CD4-positive, alpha-beta T cell treated with Interleukin-6 for 4 hours (primary cell): Measurements from ENCODE around the gene RASA1.
"Not testable (repeated sequence)": the region's sequence is repeated elsewhere in the genome, so short reads cannot be mapped to it uniquely, and the experiment has no call there.

Source experiments
- DNase-seq: peaks from one replicate; pipeline ENCODE4 v3.0.0-alpha.2; 2020; ENCODE audit warnings: mixed read lengths

The RASA1 gene

DNA sequence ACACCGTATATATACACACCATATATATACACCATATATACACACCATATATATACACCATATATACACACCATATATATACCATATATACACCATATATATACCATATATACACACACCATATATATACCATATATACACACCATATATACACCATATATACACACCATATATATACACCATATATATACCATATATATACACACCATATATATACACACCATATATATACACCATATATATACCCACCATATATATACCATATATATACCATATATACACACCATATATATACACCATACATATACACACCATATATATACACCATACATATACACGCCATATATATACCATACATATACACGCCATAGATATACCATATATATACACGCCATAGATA, 19.6 kb downstream of the RASA1 start:
- DNase-seq = not testable (repeated sequence)

DNA sequence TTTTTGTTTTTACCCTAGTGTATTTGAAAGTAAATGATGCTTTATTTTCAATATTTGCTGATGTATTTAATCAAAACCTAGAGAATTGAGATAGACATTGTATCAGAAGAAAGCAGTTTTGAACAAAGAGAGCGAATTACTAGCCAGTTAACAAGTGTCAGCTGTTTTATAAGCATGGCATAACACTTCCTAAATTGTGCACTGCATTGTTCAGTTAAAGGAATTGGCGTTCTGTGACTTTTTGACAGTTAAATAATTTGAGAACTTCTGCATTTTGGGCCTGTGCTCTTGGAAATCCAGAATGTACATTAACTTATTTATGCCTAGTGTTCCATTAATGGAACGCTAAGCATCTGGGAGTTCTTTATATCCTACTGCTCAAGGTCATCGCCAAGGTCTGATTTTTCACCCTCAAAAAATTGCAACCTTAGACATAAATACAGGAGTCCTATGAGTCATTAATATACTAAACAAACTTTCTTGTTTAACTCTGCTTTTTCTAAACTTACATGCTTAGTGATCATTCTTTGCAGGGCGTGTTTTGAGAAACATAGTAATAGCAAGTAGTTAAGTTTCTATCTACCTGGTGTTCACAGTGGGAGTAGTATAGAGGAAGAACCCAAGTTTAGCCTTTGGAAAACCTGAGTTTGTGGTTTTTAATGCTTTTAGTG, 31.1 kb downstream of the RASA1 start:
- DNase-seq = no peak

DNA sequence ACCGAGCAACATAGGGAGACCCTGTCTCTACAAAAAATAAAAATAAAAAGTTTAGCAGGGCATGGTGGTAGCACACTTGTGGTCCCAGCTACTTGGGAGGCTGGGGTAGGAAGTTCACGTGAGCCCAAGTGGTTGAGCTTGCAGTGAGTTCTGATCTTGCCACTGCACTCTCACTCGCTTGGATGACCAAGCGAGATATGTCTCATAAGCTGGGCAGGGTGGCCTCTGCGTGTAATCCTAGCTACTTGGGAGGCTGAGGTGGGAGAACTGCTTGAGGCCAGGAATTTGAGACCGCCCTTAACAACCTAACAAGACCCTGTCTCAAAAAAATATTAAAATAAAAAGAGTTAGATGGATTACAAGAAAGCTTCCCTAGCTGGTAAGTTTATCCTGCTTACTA, 32.5 kb downstream of the RASA1 start:
- DNase-seq = no peak

DNA sequence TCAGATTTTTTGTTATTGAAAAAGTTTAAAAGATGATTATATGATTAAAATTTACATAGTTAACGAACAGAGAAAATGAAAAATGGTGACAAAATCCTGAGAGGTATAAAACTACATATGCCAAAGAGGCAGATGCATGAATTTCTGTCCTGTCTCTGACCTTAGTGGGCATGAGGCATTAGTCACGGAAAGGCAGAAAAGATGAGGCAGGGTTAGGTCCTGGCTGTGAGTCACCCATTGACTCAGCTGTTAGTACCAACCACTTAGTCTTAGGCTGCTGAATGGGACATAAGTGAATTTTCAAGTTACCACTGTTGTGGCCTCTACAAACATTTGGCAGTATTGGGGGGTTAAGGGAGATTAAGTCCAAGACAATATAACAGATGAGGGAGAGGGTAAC, 33.1 kb downstream of the RASA1 start:
- peak; percentile 51 for DNase-seq

DNA sequence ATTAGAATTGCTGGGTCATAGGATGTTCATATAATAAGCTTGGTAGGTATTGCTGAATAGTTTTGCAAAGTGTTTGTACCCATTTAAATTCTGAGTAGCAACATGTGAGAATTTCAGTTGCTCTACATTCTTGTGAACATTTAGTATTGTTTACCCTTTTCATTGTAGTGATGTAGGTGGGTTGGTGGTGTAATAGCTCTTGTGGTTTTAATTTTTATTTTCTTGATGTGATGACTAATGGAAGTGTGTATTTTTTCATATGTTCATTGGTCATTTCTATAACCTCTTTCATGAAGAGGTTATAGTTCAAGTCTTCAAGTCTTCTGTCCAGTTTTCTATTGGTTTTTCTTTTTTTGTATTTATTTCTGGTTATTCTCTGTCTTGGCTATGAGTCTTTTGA, 34.4 kb downstream of the RASA1 start:
- no peak for DNase-seq

DNA sequence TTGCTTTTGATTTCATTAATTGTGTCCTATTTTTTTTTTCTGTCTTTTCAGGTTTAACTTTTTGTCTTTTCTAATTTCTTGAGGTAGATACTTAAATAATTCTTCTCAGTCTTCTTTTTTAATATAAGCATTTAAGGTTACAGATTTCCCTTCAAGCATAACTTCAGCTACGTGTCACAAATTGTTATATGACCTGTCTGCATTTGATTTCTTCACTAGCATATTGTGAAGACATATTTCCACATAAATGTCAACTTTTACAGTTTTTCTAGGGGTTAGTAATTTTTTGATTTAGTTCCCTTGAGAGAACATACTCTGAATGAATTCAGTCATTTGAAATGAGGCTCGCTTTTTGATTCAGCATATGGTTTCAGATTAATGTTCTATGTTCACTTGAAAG, 35.6 kb downstream of the RASA1 start:
- DNase-seq = no peak

DNA sequence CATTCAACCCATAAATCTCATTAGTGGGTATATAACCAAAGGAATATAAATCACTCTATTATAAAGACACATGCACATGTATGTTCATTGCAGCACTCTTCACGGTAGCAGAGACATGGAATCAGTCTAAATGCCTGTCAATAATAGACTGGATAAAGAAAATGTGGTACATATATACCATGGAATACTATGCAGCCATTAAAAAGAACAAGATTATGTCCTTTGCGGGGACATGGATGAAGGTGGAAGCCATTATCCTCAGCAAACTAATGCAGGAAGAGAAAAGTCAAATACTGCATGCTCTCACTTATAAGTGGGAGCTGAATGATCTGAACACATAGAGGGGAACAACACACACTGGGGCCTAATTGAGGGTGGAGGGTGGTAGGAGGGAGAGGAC, 38.4 kb downstream of the RASA1 start:
- not testable (repeated sequence) for DNase-seq

DNA sequence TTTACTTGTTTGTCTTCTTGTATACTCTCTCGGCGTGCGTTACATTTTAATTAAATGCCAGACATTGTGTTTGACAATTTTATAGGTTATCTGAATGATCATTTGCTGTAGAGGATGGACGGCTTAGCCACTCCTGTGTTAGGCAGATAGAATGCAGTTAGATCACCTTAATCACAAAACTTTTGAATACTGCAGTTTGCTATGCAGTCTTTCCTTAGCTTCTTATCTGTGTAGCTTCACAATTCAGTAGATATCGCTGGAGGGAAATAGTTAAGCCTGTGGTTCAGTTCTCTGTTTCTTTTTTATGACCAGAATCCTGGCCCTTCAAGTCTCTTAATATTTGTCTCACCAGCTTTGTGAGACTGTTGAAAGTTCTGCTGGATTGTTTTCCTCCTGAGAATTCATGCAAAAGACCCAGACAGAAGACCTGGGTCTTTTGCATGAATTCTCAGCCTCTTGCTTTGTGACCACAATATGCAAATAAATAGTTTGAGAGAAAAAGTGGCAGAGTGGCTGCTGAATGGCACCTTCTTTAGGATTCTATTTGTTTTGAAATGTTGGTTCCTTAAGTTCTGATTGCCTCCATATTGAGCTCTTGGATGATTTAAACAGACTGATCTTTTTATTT, 40.2 kb downstream of the RASA1 start:
- DNase-seq = no peak

DNA sequence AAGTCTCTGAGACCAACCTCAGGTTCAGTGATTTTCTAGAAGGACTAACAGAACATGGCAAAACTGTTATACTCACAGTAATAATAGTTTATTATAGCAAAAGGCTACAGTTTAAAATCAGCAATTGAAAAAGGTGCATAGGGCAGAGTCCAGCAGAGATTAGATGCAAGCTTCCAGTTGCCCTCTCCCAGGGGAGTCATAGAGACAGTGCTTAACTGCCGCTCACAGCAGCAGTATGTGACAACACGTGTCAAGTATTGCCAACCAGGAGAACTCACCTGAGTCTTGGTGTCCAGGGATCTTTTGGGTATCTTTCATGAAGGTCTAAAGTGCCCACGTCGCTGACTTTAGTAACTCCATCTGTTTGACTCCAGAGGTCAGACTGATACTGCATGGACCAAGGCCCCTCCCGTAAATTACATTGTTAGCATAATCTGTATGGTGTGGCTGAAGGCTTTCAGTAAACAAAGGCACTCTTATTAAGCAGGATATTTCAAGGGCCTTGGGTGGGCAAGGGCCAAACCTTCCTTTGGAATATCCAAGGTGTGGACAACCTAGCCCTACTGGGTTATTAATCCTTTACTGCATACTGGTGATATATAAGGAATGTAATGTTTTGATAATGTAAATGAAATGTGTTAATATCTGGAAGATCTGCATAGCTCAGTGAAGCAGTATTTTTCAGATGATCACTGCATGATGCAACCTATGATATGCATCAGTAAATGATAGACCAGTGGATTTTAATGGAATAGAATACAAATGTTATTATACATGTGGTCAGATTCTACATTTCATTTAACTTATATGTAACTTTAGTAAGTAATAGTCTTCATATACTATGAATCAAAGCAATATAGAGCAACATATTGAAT, 44.0 kb downstream of the RASA1 start:
- DNase-seq = no peak

DNA sequence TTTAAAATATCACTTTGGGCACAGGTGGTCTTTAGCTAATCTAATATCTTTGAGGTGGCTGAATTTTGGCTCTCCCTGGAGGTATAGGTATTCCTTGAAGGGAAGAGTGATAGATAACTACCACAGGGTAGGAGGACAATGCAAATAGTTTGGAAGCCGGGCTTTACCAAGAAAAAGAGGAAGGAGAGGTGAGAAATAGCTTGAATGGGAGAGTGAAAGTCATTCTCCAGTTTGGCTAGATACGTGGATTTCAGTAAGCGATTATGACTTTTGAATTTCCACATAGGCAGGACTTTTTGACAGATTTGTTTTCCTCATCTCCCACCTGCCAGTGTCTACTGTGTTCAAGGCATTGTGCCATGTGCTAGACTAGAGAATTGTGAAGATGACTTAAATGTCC, 45.5 kb downstream of the RASA1 start:
- no peak for DNase-seq

DNA sequence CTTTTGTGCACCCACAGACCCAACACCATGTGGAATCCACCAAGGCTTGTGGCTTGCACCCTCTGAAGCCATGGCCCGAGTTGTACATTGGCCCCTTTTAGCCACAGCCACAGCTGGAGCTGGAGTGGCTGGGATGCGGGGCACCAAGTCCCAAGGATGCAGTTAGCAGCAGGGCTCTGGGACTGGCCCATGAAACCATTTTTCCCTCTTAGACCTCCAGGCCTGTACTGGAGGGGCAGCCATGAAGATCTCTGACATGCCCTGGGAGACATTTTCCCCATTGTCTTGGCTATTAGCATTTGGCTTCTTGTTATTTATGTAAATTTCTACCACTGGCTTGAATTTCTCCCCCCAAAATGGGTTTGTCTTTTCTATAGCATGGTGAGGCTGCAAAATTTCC, 51.8 kb downstream of the RASA1 start:
- DNase-seq = no peak

DNA sequence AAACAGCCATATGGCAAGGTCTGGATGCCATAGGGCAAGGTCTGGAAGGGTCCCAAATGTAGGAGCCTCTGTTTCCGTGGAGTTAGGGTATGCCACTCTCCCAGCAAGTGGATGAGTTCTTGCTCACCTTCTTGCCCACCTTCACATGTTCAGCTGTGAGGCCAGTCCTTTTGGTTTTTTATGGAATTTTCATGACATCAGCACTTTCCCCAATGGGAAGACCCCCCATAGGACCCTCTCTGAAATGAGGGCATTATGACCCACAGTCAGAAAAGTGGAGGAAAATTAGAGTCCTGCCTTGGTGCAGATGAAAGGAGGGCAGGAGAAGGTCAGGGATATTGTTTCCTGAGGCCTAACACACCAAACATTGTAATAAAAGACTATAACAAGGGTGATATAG, 53.9 kb downstream of the RASA1 start:
- no peak for DNase-seq

DNA sequence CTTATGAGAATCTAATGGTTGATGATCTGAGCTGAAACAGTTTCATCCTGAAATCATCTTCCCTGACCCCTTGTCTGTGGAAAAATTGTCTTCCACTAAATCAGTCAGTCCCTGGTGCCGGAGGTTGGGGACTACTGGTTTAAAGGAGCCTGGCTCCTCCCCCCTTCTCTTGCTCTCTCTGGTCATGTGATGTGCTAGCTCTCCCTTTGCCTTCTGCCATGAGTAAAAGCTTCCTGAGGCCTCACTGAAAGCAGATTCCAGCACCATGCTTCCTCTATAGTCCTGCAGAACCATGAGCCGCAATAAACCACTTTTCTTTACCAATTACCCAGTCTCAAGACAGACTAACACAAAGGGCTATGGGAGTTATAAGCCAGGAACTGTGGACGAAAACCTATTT, 54.7 kb downstream of the RASA1 start:
- no peak for DNase-seq

DNA sequence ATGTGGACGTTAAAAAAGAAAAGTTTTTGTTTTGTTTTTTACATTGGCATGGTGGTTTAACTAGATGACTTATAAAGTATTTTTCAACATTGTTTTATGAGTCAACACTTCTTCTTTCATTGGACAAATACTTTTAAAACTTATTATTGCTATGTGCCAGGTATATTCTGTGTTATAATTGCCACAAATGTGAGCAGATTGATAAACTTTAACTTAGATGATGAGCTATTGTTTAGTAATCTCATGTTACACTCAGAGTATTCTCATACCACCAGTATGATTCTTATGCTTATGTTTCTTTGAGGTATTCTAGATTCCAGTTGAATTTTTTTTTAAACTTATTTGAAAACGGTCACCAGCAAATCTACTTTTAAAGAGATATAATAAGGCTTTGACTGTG, 60.3 kb downstream of the RASA1 start:
- DNase-seq = no peak

DNA sequence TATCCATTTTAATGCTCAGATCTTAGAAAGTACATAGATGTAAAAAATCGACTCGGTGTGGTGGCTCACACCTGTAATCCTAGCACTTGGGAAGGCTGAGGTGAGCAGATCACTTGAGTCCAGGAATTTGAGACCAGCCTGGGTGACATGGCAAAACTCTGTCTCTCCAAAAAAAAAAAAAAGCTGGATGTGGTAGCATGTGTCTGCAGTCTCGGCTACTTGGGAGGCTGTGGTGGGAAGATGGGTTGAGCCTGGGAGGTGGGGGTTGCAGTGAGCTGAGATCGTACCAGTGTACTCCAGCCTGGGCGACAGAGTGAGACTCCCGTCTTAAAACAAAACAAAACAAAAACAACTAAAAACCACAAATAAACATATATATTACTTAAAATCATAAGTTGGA, 61.4 kb downstream of the RASA1 start:
- DNase-seq = no peak

DNA sequence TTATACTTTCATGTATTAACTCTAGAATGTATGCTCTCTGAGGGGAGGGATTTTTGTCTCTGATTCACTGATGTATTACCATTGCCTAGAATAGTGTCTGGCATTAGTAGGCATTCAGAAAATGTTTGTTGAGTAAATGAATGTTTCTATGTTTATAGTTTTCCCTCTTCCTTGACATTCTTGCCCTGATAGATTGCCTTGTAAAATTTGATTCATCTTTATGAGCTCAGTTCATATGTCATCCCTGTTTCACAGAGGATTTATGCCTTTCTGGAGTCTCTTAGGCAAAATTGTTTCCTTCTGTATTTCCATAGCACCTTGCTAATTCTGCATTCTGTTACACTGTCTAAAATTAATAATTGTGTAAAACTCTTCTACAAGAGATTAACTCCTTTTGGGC, 72.3 kb downstream of the RASA1 start:
- DNase-seq = no peak

DNA sequence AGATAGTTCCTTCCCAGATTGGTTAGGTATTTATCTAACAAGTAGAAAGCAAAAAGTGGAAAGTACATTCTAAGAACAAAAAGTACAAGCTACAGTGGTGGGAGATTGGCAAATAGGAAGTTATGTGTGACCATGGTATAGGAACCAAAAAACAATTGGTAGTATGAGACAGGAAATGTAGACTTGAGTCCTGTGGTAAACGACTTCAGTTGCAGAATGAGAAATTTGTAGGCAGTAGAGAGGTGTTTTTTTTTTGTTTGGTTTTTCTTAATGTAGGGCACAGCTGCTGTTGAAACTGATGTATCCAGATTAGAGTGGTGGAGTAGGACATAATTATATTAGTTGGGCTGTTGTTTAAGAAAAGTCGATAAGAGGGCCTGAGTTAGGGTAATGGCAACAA, 73.0 kb downstream of the RASA1 start:
- DNase-seq = no peak

DNA sequence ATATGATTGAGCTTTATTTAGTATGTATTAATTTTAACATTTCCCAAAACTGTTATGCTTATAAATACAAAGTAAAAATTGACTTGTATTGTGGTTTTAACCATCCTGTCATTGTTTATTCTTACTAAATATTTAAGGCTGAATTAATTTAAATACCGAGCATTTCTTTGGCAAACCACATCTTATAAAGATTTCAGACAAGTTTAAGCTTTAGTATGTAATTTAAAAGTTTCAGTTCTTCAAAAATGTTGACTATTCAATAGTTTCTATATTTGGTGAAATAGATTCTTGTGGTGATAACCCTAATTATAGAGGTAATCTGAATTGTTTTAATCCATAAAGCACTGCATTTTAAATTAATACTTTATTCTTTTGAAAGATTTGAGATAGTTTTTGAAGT, 79.6 kb downstream of the RASA1 start:
- no peak for DNase-seq

DNA sequence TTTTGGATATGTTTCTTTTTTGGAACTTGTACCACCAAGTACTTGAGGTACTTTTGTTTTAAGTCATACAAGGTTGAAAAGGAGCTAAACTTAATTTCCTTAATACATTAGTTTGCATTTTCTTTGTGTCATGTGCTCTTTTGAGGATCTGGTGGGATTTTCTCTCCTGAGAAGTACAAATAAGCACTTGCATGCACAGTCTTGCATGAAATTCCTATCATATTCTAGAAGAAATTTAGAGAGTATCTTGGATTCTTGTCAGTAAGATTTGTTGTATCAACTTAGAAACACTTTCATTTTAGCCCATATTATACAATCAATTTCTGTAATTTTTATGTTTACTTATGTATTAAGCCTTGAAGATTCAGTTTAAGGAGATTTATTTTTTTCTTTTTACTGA, 80.2 kb downstream of the RASA1 start:
- DNase-seq = no peak

DNA sequence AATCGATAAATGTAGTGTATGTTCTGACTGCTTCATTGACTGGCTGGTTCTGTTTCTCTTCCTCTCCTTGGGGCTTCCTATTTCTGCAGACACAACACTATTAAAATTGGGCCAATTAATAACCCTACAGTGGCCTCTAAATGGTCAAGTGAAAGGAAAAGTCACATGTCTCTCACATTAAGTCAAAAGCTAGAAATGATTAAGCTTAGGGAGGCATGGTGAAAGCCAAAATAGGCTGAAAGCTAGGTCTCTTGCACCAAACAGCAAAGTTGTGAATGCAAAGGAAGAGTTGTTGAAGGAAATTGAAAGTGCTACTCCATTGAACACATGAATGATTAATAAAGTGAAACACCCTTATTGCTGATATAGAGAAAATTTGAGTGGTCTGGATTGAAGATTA, 86.8 kb downstream of the RASA1 start:
- DNase-seq = no peak

DNA sequence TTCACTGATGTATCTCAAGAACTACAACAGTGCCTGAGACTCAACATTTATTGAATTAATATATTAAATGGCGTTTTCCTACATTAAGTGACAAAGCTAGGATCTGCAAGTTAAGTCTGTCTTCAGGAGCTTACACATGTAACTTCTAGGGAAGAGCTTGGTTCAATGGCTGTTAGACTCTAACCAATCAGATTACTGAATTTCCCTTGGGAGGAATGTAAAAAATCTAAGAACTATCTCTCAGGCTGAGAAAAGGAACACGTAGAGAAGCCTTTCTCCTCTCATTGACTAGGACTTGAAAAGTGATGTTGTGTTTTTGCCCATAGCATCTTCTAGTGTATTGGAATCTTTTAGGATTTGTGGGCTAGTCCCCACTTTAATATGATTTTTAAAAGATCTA, 91.4 kb downstream of the RASA1 start:
- no peak for DNase-seq

DNA sequence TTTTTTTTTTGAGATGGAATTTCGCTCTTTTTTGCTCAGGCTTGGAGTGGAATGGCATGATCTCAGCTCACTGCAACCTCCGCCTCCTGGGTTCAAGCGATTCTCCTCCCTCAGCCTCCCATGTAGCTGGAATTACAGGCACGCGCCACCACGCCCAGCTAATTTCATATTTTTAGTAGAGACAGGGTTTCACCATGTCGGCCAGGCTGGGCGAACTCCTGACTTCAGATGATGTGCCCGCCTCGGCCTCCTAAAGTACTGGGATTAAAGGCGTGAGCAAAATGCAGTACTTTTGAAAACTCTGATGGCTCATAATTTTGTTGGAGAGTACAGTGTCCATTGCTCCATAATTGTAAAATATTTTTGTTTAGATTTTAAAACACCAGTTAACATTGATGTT, 92.4 kb downstream of the RASA1 start:
- no peak for DNase-seq

DNA sequence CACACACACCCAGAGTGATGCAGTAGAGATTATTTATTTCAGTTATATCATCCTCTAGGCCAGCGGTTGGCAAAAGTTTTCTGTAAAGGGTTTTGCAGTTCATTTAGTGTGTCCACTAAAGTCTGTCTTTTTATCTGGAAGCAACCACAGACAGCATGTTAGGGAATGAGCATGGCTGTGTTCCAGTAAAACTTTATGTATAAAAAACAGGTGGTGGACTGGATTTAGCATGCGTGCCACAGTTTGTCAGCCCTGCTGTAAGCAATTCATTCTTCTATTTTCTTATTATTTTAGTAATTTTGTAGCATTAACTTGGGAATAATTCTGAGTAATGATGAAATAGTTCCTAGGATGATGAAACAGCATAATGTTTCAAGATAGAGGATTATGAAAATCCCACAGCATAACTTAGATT, 93.4 kb downstream of the RASA1 start:
- no peak for DNase-seq

DNA sequence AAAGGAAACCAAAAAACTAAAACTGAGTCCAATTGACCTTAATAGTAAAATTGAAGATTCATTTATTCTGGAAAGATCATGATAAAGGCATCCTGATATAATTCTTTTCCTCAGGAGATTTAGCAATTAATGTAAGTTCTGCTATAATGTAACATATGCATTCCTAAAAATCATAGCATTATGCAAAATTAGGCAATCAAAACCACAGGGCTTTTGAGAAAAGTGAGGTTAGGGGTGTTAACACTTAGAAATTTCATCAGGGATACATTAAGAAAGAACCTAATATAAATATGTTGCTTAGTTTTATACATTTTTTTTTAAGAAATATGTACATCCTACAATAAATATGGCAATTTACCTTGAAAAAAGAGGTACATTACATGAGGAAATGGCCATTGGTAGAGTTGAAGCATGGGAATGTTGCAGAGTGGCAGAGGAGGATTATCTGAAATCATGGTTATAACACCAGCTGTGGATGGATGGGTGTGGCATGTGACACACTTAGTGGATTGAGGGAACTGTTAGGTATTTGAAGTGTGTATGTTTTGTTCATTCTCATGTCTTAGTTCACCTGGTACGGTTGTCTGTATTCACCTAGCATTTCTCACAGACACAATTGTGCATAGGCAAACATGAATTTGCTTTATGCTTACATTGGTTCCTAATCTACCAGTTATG, 94.0 kb downstream of the RASA1 start:
- DNase-seq = no peak
